Measurements from ENCODE around the gene CTDSP2. TPM values are rescaled to one million over a fixed set of nuclear protein-coding genes. Genes with fewer than 3 reads are reported as not detected.
"Not testable (repeated sequence)": the region's sequence is repeated elsewhere in the genome, so short reads cannot be mapped to it uniquely, and the experiment has no call there.

The CTDSP2 gene
- polyA plus RNA-seq, 1 of the 3 experiments (the other 2 are of a cell fraction): 119 TPM

DNA sequence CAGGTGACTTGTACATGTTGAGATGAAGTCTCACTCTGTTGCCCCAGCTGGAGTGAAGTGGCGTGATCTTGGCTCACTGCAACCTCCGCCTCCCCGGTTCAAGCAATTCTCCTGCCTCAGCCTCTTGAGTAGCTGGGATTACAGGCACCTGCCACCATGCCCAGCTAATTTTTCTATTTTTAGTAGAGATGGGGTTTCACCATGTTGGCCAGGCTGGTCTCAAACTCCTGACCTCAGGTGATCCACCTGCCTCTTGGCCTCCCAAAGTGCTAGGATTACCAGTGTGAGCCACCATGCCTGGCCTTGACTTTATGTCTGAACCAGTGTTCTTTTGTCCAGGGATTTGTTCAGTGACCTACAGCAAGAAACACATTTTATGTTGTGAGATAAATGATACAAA lies 2.9 kb upstream of the CTDSP2 start:
- 94% methylated on average over 3 of the region's 3 CpGs for WGBS (ENCODE audit: low lambda C conversion rate)
- H3K9me2 ChIP-seq; H3K36me3 ChIP-seq (replicated peaks in 1 of 2; ENCODE audit: control insufficient read depth in 1 of 2, insufficient read depth in 2 of 2, low read length in 1 of 2); DNase-seq; H2AFZ ChIP-seq (ENCODE audit: low read depth); CTCF ChIA-PET; H3K4me3 ChIP-seq (ENCODE audit: low read depth in 2 of 2, low read length in 1 of 2); POLR2A ChIA-PET; H3K4me1 ChIP-seq (ENCODE audit: control insufficient read depth in 1 of 2, insufficient read depth in 2 of 2, low read depth in 1 of 2, low read length in 1 of 2); H4K20me1 ChIP-seq (ENCODE audit: insufficient read depth); H3K27ac ChIP-seq (ENCODE audit: low read depth in 2 of 2, low read length in 1 of 2); H3F3A ChIP-seq (replicated peaks; ENCODE audit: insufficient read depth); H3K9me3 ChIP-seq; H3K9ac ChIP-seq; H3K4me2 ChIP-seq; H3K27me3 ChIP-seq (ENCODE audit: insufficient read depth): not testable (repeated sequence)
- peaks cover 21% of the 10 kb centered on the region for H3K79me2 ChIP-seq (ENCODE audit: insufficient read depth)

GRCh38 chr12:57849035-57849434 lies 2.5 kb upstream of the CTDSP2 start:
- peaks cover 25% of the 10 kb centered on the region for H3K79me2 ChIP-seq (ENCODE audit: insufficient read depth)
- POLR2A ChIA-PET: no interaction called here
- DNase-seq: no peak
- H3K9me2 ChIP-seq: no peaks in the 10 kb centered on the region
- H3K9me3 ChIP-seq: no peaks in the 10 kb centered on the region
- no peak overlapping the region for H3K4me2 ChIP-seq
- WGBS (ENCODE audit: low lambda C conversion rate): 97% methylated on average over 2 of the region's 2 CpGs
- CTCF ChIA-PET: no interaction called here
- no peak overlapping the region for H2AFZ ChIP-seq (ENCODE audit: low read depth)
- no peak overlapping the region for H3K4me3 ChIP-seq (ENCODE audit: low read depth in 2 of 2, low read length in 1 of 2)
- peaks cover 14% of the 10 kb centered on the region for H4K20me1 ChIP-seq (ENCODE audit: insufficient read depth)
- no peaks in the 10 kb centered on the region for H3K27me3 ChIP-seq (ENCODE audit: insufficient read depth)
- peaks cover 3% of the 10 kb centered on the region for H3F3A ChIP-seq (replicated peaks; ENCODE audit: insufficient read depth)
- H3K27ac ChIP-seq (ENCODE audit: low read depth in 2 of 2, low read length in 1 of 2): no peak overlapping the region
- no peak overlapping the region for H3K9ac ChIP-seq
- TF ChIP-seq, protein P1, sequence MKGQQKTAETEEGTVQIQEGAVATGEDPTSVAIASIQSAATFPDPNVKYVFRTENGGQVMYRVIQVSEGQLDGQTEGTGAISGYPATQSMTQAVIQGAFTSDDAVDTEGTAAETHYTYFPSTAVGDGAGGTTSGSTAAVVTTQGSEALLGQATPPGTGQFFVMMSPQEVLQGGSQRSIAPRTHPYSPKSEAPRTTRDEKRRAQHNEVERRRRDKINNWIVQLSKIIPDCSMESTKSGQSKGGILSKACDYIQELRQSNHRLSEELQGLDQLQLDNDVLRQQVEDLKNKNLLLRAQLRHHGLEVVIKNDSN (IDR thresholded peaks at IDR 0.05; ENCODE audit: borderline replicate concordance, low read depth): no peak
- TF ChIP-seq RAD21 (IDR thresholded peaks at IDR 0.05; ENCODE audit: low read length): no peak
- no peak for TF ChIP-seq TAF1 (IDR thresholded peaks at IDR 0.05; ENCODE audit: borderline replicate concordance, low read depth, low read length)
- TF ChIP-seq, protein P2, sequence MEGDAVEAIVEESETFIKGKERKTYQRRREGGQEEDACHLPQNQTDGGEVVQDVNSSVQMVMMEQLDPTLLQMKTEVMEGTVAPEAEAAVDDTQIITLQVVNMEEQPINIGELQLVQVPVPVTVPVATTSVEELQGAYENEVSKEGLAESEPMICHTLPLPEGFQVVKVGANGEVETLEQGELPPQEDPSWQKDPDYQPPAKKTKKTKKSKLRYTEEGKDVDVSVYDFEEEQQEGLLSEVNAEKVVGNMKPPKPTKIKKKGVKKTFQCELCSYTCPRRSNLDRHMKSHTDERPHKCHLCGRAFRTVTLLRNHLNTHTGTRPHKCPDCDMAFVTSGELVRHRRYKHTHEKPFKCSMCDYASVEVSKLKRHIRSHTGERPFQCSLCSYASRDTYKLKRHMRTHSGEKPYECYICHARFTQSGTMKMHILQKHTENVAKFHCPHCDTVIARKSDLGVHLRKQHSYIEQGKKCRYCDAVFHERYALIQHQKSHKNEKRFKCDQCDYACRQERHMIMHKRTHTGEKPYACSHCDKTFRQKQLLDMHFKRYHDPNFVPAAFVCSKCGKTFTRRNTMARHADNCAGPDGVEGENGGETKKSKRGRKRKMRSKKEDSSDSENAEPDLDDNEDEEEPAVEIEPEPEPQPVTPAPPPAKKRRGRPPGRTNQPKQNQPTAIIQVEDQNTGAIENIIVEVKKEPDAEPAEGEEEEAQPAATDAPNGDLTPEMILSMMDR (IDR thresholded peaks at IDR 0.05): no peak
- TF ChIP-seq, protein P3, sequence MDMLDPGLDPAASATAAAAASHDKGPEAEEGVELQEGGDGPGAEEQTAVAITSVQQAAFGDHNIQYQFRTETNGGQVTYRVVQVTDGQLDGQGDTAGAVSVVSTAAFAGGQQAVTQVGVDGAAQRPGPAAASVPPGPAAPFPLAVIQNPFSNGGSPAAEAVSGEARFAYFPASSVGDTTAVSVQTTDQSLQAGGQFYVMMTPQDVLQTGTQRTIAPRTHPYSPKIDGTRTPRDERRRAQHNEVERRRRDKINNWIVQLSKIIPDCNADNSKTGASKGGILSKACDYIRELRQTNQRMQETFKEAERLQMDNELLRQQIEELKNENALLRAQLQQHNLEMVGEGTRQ (IDR thresholded peaks at IDR 0.05; ENCODE audit: borderline replicate concordance, low read depth, low read length): no peak
- TF ChIP-seq GABPA (IDR thresholded peaks at IDR 0.05; ENCODE audit: low read depth): no peak
- no peak for TF ChIP-seq IRF3 (IDR thresholded peaks at IDR 0.05; ENCODE audit: low read depth, low read length)
- TF ChIP-seq EP300 (IDR thresholded peaks at IDR 0.05; ENCODE audit: borderline replicate concordance in 1 of 2, low read depth in 1 of 2, low read length in 1 of 2): no peak
- no peak for TF ChIP-seq NFIC (IDR thresholded peaks at IDR 0.05; ENCODE audit: borderline replicate concordance)
- no peak for TF ChIP-seq TCF12 (IDR thresholded peaks at IDR 0.05)
- peaks cover 2 to 7% of the 10 kb centered on the region in 2 experiments; a peak in 2 of 4 replicates for H3K4me1 ChIP-seq (ENCODE audit: control insufficient read depth in 1 of 2, insufficient read depth in 2 of 2, low read depth in 1 of 2, low read length in 1 of 2)
- no peaks in the 10 kb centered on the region for H3K36me3 ChIP-seq (replicated peaks in 1 of 2; ENCODE audit: control insufficient read depth in 1 of 2, insufficient read depth in 2 of 2, low read length in 1 of 2)
